HAP-1 (cell line): ENCODE results near the gene TMEM198.
A peak's percentile ranks its signal among the peaks of the same experiment; 100 is the strongest.

ENCODE experiments used
- DNase-seq, 2 experiments: peaks; one replicate each; pipeline ENCODE4 v3.0.0-alpha.2; 2016 to 2020; ENCODE audit warnings: low spot score in 2 of 2
- H3K27me3 ChIP-seq: fragments of 250-450 bp; sonication (Bioruptor Pico); 2 replicates; pipeline ENCODE4 v1.5.1; 2020; ENCODE audit warnings: low read depth, mild to moderate bottlenecking, moderate library complexity
- H3K36me3 ChIP-seq: fragments of 250-450 bp; sonication (Bioruptor Pico); replicated peaks from 2 replicates; pipeline ENCODE4 v1.5.1; 2020; ENCODE audit warnings: mild to moderate bottlenecking
- H3K4me1 ChIP-seq: fragments of 250-450 bp; sonication (Bioruptor Pico); 2 replicates; pipeline ENCODE4 v1.5.1; 2020; ENCODE audit warnings: mild to moderate bottlenecking
- H3K4me3 ChIP-seq: fragments of 250-450 bp; sonication (Bioruptor Pico); 2 replicates; pipeline ENCODE4 v1.5.1; 2020; ENCODE audit warnings: mild to moderate bottlenecking, moderate library complexity
- H3K9me3 ChIP-seq: fragments of 250-450 bp; sonication (Bioruptor Pico); 2 replicates; pipeline ENCODE4 v1.5.1; 2020; ENCODE audit warnings: mild to moderate bottlenecking, moderate library complexity
- in situ Hi-C: fragments of 300-500 bp; cut with MboI; formaldehyde crosslinking; loops from 3 replicates; pipeline ENCODE4 v1.14.3; 2020; ENCODE audit warnings: low sequenced_read_pairs, inconsistent platforms, mixed read lengths

Gene TMEM198

GRCh38 chr2:219595256-219595655 is 51.4 kb downstream of the TMEM198 start:
- in situ Hi-C loops = no loop called here
- H3K4me3 ChIP-seq = no peak overlapping the region
- DNase-seq = peak in 1 of 2 experiments; percentile 40

DNA sequence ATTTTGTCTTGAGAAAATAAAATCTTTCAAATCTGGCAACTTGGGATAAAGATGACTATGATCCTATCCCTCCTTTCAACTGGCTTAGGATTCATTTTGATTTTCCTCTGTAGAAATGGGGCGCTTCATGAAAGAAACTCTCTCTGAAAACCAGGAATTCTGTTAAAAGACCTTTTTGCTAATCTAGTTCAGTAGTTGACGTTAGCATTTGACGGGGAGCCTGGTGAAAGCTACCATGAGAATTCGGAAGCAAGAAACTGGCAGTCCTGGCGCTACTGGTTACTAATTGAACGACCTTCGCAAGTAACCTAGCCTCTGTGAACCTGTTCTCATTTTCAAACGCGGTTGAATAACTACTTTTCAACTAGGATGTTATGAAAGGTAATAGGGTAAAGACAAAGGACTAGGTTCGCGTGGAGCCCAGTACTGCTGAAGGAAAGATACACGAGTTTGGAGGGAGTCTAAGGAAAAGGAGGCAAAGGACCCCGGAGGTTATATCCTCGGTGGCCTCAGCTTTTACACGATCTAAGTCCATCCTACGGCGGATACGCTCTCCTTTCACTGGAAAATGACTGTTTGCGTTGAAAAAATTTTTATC is 53.2 kb downstream of the TMEM198 start:
- in situ Hi-C loops = no loop called here
- Histone ChIP-seq H3K36me3 (no peaks in the 10 kb centered on the region), H3K4me3 (peak overlapping the region; percentile 82), H3K27me3 (no peaks in the 10 kb centered on the region), H3K4me1 (peaks cover 8% of the 10 kb centered on the region), H3K9me3 (no peaks in the 10 kb centered on the region)
- DNase-seq = peak in 1 of 2 experiments; percentile 7

More at GRCh38 chr2:219595256-219595655, 51.4 kb downstream of the TMEM198 start:
- Histone ChIP-seq H3K4me1 (peaks cover 8% of the 10 kb centered on the region), H3K27me3 (no peaks in the 10 kb centered on the region), H3K36me3 (no peaks in the 10 kb centered on the region), H3K9me3 (no peaks in the 10 kb centered on the region)

DNA sequence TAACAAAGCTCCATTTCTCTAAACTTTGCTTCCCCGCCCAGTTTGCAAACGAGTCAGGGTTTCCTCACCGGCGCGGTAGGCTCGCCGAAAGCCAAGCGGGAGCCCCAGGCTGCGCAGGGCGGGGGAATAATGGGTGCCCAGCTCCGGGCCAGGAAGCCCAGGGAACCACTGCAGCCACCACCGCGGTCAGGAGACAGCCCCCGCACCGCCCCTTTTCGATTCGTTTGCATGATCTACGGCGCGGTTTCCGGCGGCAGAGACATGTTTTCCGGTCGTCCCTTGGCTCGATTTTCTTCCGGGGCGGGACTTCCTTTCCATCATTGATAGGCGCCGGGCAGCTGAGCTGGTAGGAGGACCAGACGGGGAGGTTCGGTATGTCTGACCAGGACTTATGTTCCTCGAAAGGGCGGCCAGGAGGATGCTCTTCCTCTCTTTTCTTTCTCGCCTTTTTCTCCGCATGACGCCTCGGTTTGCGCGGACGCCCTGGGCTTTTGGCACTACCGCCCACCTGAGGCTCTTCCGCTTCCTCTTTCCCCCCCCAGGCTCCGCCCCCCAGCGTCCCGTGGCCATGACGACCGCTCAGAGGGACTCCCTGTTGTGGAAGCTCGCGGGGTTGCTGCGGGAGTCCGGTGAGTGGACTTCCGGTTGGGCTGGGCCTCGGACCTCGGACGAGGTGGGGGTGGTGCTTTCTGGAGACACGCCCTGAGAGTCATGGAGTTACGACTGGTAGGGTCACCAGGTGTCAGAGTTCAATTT is 53.9 kb downstream of the TMEM198 start, which contains the start of gene STK11IP:
STK11IP (plus strand) TSS at position 306 of the 756 bp plus-strand sequence; CDS start at position 569, 263 bp downstream.
- peak; percentile 95 to 98 for DNase-seq
- no peaks in the 10 kb centered on the region for H3K27me3 ChIP-seq
- H3K4me3 ChIP-seq = peak within 1 kb of the TSS; percentile 82
- in situ Hi-C loops = no loop called here
- H3K4me1 ChIP-seq = peaks cover 8% of the 10 kb centered on the region
- no peaks in the 10 kb centered on the region for H3K36me3 ChIP-seq
- H3K9me3 ChIP-seq = no peaks in the 10 kb centered on the region

DNA sequence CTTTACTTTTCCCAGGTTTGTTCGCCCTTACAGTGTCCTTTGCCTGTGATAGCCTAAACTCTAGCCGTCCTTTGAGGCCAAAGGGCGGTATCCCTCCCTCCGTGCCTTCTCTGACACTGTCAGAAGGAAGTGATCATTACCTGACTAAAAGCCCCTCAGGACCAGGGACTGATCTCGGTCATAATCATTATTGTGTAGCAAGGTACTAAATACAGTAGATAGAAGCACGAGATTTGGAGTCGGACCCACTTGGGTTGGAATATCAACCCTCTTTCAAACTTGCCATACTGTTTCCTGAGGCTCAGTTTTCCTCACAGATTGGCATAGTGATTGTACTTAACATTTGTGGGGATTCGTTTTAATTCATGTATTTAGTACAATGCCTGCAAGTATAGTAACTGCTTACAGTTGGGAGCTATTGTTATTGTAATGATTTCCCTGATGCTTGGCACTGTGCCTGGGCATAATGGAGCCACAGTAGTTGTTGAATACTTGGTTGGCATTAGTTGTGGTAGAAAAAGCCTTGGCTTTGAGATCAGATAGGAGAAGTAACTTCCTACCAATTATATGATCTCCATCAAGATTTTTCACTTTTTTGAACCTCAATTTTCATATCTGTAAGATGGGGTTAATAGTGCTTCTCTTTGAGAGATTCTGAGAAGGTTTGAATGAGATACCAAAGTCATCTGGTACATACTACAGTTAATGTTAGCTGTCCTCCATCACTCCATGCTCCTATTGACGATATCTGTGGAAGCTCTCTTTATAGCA is 54.7 kb downstream of the TMEM198 start:
- in situ Hi-C loops = no loop called here
- Histone ChIP-seq H3K4me1 (peaks cover 8% of the 10 kb centered on the region), H3K27me3 (no peaks in the 10 kb centered on the region), H3K4me3 (peak overlapping the region; percentile 82), H3K36me3 (no peaks in the 10 kb centered on the region), H3K9me3 (no peaks in the 10 kb centered on the region)
- DNase-seq = peak; percentile 39 to 52
